GM18520 (cell line): Measurements from ENCODE around the gene NEURL2.

ENCODE experiments used
- ATAC-seq: cut with Tn5 transposase; IDR thresholded peaks from one replicate; pipeline ENCODE4 v1.9.1; 2021; ENCODE audit not compliant: unreplicated experiment

NEURL2 gene

GRCh38 chr20:45848421-45848820 is 42.6 kb downstream of the NEURL2 start:
- no peak for ATAC-seq

GRCh38 chr20:45845452-45845851 is 45.6 kb downstream of the NEURL2 start:
- no peak for ATAC-seq

- no peak for ATAC-seq
Observed at GRCh38 chr20:45843506-45843905, 47.5 kb downstream of the NEURL2 start.

GRCh38 chr20:45842169-45842812 is 48.7 kb downstream of the NEURL2 start:
- ATAC-seq, result no peak

GRCh38 chr20:45841407-45842129 is 49.4 kb downstream of the NEURL2 start:
- no peak for ATAC-seq

- ATAC-seq, result no peak
Observed at GRCh38 chr20:45840700-45841198, 50.3 kb downstream of the NEURL2 start.
